Astrocyte (in vitro differentiated cells and primary cell): ENCODE measurements around the gene GPC3.

Source experiments
- CTCF ChIP-seq: IDR thresholded peaks from 2 replicates; pipeline ENCODE4 v1.5.1; 2011; ENCODE audit warnings: low read depth, mild to moderate bottlenecking, inconsistent platforms, low read length, moderate library complexity; ENCODE audit not compliant: insufficient read depth
- EZH2 ChIP-seq: IDR thresholded peaks from 2 replicates; pipeline ENCODE4 v1.6.1; 2012; ENCODE audit warnings: mild to moderate bottlenecking, low read length, inconsistent platforms; ENCODE audit not compliant: insufficient read depth

- no peak for TF ChIP-seq CTCF
- TF ChIP-seq EZH2: no peak
Observed at GRCh38 chrX:133959972-133960371, 25.4 kb downstream of the GPC3 start.
